ENCODE measurements around the gene OXT. TPM values are rescaled to one million over a fixed set of nuclear protein-coding genes. Genes with fewer than 3 reads are reported as not detected.

Gene OXT
- total and polyA plus RNA-seq, 2 of the 8 experiments (the other 6 are each of a cell fraction or from before 2014, with no cell fraction given), result not detected

- no peak for TF ChIP-seq HDAC6 (IDR thresholded peaks at IDR 0.05; ENCODE audit: low read depth, low read length)
- TF ChIP-seq ATF2 (IDR thresholded peaks at IDR 0.05; ENCODE audit: low read length), result no peak
- no peak for TF ChIP-seq CHD1 (IDR thresholded peaks at IDR 0.05; ENCODE audit: low read depth, low read length)
- no peak for TF ChIP-seq SAP30 (IDR thresholded peaks at IDR 0.05; ENCODE audit: insufficient read depth, insufficient replicate concordance, low read length)
- no peak for TF ChIP-seq EGR1 (IDR thresholded peaks at IDR 0.05; ENCODE audit: borderline replicate concordance, low read depth, low read length)
- TF ChIP-seq SRF (IDR thresholded peaks at IDR 0.05; ENCODE audit: low read depth, low read length), result no peak
- TF ChIP-seq SP4 (IDR thresholded peaks at IDR 0.05; ENCODE audit: low read length), result no peak
- no peak for TF ChIP-seq TAF7 (optimal IDR thresholded peaks at IDR 0.05; ENCODE audit: borderline replicate concordance, low read depth, low read length)
- no peak for TF ChIP-seq GTF2F1 (IDR thresholded peaks at IDR 0.05; ENCODE audit: borderline replicate concordance, low read depth, low read length)
- TF ChIP-seq HDAC2 (IDR thresholded peaks at IDR 0.05; ENCODE audit: borderline replicate concordance in 1 of 2, low read depth in 2 of 2, low read length in 2 of 2), result no peak
- no peak for TF ChIP-seq CEBPB (IDR thresholded peaks at IDR 0.05; ENCODE audit: low read depth, low read length)
- 0 out of 2 replicates have a peak, but pooled peaks have one; percentile 11 for TF ChIP-seq GABPA (IDR thresholded peaks at IDR 0.05; ENCODE audit: borderline replicate concordance, insufficient read depth, low read length)
- TF ChIP-seq USF2 (IDR thresholded peaks at IDR 0.05; ENCODE audit: low read length), result no peak
- peak; percentile 43; the same call in 1 of the 2 replicates for TF ChIP-seq RBBP5 (IDR thresholded peaks at IDR 0.05; ENCODE audit: borderline replicate concordance, low read depth, low read length)
- TF ChIP-seq TAF1 (IDR thresholded peaks at IDR 0.05; ENCODE audit: low read depth, low read length), result 0 out of 2 replicates have a peak, but pooled peaks have one; percentile 43
- TF ChIP-seq CTBP2 (IDR thresholded peaks at IDR 0.05; ENCODE audit: borderline replicate concordance, insufficient read depth, insufficient read length, low read length), result no peak
- TF ChIP-seq SIRT6 (IDR thresholded peaks at IDR 0.05; ENCODE audit: low read length), result no peak
- no peak for TF ChIP-seq KDM5A (IDR thresholded peaks at IDR 0.05; ENCODE audit: low read length)
- TF ChIP-seq RFX5 (IDR thresholded peaks at IDR 0.05; ENCODE audit: borderline replicate concordance, low read depth, low read length), result no peak
Measured at GRCh38 chr20:3092611-3093379, 21.4 kb downstream of the OXT start (continued).

Measured in H1 (cell line).